Measurements from ENCODE around the gene ARSG.
A peak's percentile ranks its signal among the peaks of the same experiment; 100 is the strongest.
"Not testable (repeated sequence)": the region's sequence is repeated elsewhere in the genome, so short reads cannot be mapped to it uniquely, and the experiment has no call there.

Gene ARSG

GRCh38 chr17:68328676-68329075 lies 37.4 kb downstream of the ARSG start:
- DNase-seq (ENCODE audit: low read depth), result no peak

DNA sequence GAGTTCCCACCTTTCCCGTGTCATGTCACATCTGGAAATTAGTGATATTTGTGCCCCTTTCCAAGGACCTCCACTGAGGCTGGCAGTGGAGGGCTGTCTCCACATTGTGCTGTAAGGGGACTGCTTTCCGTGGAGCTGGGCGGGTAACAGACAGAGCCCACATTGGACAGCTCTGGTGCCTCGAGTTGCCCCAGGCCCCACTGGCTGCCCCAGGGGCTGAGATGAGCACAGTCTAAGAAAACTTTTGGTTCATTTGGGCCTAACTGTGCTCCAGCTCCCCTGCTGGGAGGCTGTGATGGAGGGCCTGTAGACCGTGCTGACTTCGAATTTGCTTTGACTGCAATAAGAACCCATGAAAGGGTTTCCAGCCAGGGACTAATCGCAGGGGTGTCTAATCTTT lies 38.0 kb downstream of the ARSG start:
- no peak for DNase-seq (ENCODE audit: low read depth)

- not testable (repeated sequence) for DNase-seq (ENCODE audit: low read depth)
These were observed 40.6 kb downstream of the ARSG start for GRCh38 chr17:68331932-68332331.

DNA sequence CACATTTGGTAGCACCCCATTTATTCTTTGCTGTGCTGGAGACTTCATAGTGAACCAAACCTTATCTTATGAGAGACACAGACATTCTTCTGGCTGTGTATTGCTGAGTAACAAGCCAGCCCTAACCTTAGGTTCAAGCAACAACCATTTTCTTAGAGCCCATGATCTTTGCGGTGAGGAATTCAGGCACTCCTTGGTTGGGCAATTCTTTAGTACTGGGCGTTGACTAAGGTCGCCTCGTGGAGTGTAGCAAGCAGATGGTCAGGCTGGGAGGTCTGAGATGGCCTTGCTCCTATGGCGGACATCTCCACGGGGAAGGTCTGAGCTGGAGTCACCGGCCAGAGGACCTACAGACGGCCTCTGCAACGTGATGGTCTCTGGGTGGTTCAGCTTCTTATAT lies 43.1 kb downstream of the ARSG start:
- no peak for DNase-seq (ENCODE audit: low read depth)

GRCh38 chr17:68341482-68341881 lies 50.2 kb downstream of the ARSG start:
- no peak for DNase-seq (ENCODE audit: low read depth)

GRCh38 chr17:68343976-68344375 lies 52.7 kb downstream of the ARSG start:
- no peak for DNase-seq (ENCODE audit: low read depth)

DNA sequence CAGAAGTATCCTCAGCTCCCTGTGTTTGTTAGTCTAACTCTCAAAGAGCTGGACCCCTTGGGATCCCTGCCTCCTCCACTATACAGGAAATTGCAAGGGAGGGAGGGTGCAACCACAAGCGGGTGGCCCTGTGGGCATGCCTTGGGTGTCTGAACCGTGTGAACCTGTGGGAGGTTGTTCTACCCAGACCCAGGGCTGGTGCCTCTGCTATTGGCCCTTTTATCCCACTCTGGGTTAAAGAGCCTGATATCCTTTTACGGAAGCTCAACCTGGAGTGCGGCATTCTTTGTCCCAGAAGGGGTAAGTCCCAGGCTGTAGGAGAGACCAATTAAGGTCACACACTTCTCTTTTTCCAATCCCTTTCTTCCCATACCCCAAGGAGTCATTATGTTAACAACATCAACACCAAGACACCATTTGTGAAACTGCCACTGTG lies 53.4 kb downstream of the ARSG start:
- DNase-seq (ENCODE audit: low read depth), result peak; percentile 19

- peak; percentile 32 for DNase-seq (ENCODE audit: low read depth)
These were observed 55.2 kb downstream of the ARSG start for GRCh38 chr17:68346448-68346847.

DNA sequence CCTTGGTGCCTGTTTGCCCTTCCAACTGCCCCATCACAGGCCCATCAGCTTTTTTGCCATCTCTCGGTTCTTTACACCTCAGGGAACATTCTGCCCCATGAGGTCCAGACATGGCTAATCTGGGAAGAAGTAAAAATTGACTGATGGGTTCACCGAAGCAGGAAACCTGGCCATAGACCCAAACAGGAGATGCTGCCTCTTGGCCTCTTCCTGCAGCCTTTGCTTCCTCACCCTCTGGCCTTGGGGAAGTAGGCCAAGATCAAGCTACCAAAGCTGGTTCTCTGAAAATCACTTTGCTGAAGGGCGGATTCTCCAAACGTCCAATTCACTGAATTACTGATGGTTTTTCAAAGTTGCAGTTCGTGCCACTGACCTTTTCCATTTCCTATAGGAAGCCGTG lies 56.1 kb downstream of the ARSG start:
- no peak for DNase-seq (ENCODE audit: low read depth)

DNA sequence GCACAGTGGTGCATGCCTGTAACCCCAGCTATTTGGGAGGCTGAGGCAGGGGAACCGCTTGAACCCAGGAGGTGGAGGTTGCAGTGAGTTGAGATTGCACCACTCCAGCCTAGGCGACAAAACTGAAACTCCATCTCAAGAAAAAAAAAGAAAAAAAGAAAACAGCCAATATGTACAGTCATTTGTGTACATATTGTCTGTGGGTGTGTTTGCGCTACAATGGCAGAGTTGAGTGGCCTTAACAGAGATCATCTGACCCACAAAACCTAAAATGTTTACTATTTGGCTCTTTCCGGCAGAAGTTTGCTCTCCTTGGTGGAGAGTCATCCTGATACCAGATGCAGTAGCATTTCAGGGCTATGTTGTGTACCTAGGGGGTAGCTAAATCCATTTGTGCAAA lies 57.9 kb downstream of the ARSG start:
- DNase-seq (ENCODE audit: low read depth), result no peak

DNA sequence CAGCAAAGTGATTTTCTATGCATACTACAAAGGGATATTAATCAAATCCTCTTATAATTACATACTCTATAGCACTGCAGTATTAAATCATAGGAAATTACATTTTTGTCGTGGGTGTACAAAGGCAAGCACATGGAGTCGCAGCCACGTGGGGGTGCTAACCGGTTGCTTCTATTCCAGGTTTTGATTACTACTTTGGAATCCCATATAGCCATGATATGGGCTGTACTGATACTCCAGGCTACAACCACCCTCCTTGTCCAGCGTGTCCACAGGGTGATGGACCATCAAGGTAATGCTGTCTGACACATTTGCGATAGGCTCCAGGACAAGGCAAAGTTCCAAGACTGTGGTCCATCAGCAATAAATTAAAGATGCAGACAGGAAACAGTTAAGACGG lies 60.1 kb downstream of the ARSG start:
- DNase-seq (ENCODE audit: low read depth), result no peak

DNA sequence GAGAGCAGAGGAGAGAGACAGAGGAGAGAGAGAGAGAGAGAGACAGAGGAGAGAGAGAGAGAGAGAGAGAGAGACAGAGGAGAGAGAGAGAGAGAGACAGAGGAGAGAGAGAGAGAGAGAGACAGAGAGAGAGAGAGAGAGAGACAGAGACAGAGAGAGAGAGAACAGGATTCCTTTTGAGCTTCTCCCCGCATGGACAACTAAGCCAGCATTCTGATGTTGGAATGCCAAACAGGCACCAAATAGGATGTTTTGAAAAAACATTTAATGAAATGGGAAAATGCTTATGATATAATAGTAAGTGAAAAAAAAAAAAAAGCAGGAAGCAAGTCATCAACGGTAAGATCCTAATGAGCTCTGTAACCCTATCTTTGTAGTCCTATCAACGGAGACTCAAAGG lies 60.7 kb downstream of the ARSG start:
- no peak for DNase-seq (ENCODE audit: low read depth)

GRCh38 chr17:68352671-68353070 lies 61.4 kb downstream of the ARSG start:
- DNase-seq (ENCODE audit: low read depth), result not testable (repeated sequence)

GRCh38 chr17:68353111-68353521 lies 61.8 kb downstream of the ARSG start:
- no peak for DNase-seq (ENCODE audit: low read depth)

DNA sequence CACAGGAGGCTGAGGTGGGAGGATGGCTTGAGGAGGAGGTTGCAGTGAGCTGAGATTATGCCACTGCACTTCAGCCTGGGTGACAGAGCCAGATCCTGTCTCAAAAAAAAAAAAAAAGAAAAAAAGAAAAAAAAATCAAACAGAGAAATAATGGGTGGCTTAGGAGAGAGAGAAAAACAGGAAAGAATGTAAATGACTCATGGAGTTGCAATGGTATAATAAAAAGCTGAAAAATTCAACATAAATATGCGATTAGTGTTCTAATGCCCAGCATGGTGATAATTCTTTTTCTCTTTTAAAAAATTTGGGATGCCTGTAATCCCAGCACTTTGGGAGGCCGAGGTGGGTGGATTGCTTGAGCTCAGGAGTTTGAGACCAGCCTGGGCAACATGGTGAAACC lies 63.0 kb downstream of the ARSG start:
- DNase-seq (ENCODE audit: low read depth), result not testable (repeated sequence)

GRCh38 chr17:68355108-68355507 lies 63.8 kb downstream of the ARSG start:
- DNase-seq (ENCODE audit: low read depth), result not testable (repeated sequence)

DNA sequence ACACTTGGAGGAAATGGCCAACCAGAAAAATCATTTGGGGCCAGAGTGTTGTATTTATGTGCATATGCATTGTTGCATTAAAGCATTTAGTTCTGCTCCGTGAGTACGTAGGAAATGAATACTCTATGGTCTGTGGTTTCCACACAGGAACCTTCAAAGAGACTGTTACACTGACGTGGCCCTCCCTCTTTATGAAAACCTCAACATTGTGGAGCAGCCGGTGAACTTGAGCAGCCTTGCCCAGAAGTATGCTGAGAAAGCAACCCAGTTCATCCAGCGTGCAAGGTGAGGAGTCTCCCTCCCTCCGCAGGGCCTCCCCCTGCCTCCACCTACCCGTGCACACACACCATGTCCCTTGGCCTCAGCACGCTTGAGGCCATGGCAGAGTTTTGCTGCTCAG lies 65.2 kb downstream of the ARSG start:
- peak; percentile 52 for DNase-seq (ENCODE audit: low read depth)

GRCh38 chr17:68356949-68357455 lies 65.7 kb downstream of the ARSG start:
- no peak for DNase-seq (ENCODE audit: low read depth)

- no peak for DNase-seq (ENCODE audit: low read depth)
These were observed 66.6 kb downstream of the ARSG start for GRCh38 chr17:68357886-68358285.

DNA sequence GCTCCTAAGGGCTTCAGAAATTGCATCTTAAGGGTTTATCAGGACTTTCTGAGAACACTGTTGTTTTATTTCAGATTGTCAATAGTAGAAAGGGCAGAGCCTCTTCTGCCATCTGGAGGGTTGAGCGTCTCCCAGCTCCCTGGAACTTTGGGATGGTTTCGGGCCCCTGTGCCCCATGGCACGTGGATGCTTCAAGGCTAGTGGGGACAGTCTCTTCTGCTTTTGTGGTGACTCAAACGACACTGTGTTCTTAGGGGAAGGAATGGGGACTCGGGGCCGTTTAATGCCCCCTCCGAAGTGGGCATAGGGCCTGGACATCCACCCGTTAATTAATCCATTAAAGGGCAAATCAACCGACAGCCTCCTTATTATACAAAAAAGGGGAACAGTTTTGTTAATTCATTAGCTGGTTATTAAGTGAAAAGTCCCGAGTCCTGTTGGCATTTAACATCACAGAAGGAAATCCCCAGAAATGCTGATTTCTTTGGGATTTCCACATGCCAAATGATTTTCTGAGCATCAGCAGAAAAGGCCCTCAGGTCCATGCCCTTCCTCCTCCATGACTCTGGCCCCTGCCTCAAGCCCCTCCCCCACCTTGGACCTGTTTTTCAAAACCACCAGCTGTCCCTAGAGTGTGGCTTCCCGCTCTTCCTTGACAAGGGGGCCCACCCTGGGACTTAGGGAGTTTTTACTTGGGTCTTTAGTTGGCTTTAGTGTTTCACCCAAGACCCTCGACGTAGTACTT lies 68.7 kb downstream of the ARSG start:
- DNase-seq (ENCODE audit: low read depth), result no peak

DNA sequence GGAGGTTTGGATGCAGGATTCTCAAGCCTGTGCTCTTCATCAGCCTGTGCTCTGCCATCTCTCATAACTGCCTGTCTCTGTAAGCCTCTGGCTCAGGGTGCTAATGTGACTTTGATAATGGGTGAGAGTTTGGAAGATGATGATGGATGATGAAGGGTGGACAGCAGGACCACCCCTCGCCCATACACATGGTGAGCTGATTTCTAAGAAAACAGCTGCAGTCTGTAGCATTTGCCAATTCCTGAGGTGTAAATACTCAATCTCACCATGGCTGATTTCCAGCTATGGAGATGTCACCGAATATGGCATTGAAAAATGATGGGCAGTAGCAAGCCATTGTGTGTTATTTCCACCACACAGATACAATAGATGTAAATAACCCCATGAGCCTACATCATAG lies 74.2 kb downstream of the ARSG start:
- DNase-seq (ENCODE audit: low read depth), result no peak

- no peak for DNase-seq (ENCODE audit: low read depth)
These were observed 77.1 kb downstream of the ARSG start for GRCh38 chr17:68368387-68368786.

GRCh38 chr17:68375566-68375965 lies 84.3 kb downstream of the ARSG start:
- no peak for DNase-seq (ENCODE audit: low read depth)

DNA sequence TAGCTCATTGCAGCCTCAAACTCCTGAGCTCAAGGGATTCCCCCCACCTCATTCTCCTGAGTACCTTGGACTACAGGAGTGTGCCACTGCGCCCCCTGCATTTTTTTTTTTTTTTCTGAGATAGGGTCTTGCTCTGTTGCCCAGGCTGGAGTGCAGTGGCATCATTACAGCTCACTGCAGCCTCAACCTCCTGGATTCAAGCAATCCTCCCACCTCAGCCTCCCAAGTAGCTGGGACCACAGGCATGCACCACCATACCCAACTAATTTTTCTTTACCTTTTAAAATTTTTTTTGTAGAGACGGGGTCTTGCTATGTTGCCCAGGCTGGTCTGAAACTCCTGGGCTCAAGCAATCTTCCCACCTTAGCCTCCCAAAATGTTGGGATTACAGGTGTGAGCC lies 84.9 kb downstream of the ARSG start:
- DNase-seq (ENCODE audit: low read depth), result not testable (repeated sequence)

All from stimulated activated CD4-positive, alpha-beta T cell treated with anti-CD3 and anti-CD28 coated beads, Interleukin-2, amount 100 ng/mL, for 4 hours (primary cell).